Fibroblast of the conjunctiva (primary cell): ENCODE measurements around the gene TBC1D19.
"Not testable (repeated sequence)": the region's sequence is repeated elsewhere in the genome, so short reads cannot be mapped to it uniquely, and the experiment has no call there.

Experiments
- DNase-seq: peaks from one replicate; pipeline ENCODE4 v3.0.0-alpha.2; 2010; ENCODE audit warnings: low read depth

TBC1D19 gene

DNA sequence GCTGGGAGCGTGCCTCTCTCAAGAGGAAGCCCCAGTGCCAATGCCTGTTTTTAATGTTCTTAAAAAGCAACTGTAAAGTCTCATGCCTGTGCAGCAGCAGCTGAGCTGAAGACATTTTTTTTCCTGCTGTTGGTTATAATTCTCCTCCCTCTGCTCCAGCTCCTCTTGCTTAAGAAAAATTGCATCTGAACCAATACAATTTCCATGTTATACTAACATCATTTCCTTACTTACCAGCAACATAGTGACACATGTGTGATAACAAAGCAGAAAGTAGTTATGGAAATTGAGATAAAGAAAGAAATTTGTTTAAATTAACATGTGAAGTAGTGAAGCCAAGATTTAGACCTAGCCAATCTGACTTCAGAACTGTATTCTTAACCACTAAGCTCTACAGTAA is 101.4 kb downstream of the TBC1D19 start:
- DNase-seq: no peak

DNA sequence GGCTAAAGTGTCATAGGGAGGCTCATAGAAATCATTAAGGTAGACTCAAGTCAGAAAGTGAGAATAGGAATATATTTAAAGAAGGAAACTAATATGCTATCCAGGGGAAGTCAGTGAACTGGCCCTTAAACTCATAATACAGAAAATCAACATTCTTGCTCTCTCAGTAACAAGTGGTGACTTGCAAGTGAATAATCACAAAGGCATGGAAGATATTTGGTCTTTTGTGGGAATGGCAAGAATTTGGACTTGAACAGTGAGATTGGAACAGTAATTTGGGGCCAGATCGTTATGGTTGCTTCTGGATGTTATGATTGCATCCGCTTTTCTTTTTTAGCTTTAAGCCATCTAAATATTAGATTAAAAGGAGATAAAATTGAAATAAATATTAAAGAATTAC is 103.8 kb downstream of the TBC1D19 start:
- peak; percentile 57 for DNase-seq

GRCh38 chr4:26690506-26690905 is 106.6 kb downstream of the TBC1D19 start:
- DNase-seq: no peak

DNA sequence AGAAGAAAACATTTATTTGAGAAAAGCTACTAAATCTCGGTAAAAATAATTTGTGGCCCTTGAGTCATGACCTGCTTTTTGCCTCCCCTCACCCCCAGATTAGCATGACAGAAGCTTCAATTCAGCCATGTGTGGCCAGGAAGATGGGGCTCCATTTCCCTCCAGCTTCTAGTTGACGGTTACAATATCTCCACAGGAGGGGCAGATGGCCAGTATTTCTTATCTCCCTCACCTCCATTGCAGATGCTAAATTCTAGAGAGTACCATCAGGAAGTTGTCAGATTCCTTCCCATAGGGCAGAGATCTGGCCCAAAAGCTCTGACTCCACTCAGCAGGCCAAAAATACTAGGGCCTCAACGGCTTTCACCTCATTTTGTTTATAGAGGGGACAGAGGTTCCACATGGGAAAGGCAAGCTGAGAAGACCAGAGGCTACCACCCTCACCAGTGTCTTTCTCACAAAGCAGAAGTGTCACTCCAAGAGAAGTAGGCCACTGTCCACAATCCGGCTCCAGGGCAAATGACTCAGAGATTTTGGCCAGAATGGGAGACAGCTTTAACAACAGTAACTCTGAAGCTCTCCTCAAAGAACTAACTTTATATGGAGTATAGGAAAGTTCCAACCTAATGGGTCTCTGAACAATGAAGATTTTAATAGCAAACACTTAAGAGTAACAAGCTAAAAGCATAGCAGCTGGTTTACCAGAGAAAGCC is 108.3 kb downstream of the TBC1D19 start:
- no peak for DNase-seq

- not testable (repeated sequence) for DNase-seq
Measured at GRCh38 chr4:26694131-26694530, 110.2 kb downstream of the TBC1D19 start.

DNA sequence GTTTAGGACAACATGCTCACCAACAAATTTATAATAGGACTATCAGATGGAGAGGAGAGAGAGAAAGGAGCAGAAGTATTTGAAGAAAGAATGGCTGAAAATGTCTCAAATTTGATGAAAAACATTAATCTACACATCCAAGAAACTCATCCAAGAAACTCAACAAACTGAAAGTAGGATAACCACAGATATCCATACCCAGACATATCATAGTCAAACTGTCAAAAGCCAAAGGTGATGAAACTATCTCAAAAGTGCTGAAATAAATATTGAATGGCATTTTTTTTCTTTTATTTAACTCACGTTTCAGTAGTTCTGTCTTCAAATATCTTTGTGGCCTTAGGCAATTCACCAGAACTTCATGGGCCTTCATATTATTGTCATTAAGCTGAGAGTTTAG is 116.2 kb downstream of the TBC1D19 start:
- DNase-seq: no peak

DNA sequence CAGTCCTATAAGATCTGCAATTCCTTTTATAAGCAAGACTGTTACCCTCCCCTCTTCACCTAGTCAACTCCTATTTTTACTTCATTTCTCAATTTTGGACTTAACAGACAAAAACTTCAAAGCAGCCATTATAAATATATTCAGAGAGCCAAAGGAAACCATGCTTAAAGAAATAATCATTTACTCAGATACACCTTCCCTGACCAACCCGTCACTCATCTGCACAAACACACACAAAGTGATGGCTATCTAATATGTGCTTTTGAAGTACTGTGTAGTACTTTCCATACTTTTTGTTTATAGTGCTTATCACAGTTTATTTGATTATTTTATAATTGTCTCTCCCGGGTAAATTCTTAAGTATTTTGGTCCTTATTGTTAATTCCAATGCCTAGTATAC is 117.2 kb downstream of the TBC1D19 start:
- DNase-seq: no peak

DNA sequence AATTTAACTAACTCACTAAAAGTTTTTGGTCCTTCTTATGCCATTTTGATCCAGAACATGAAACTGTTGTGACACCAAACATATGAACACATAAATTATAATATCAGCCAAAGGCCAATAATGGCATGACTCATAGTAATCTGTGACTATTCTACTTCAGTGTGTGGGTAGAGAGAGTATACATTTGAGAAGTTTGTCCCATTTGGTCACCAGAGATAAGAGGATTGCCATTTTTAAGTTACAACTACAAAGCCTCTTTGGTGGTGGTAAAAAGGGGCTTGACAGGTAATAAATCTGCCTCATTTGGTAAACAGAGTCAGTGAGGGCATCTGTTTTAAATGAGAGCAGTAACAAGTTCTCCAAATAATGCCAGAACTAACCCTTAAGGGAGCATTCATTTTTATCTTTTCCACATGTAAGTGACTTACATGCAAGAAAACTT is 117.9 kb downstream of the TBC1D19 start:
- DNase-seq: no peak

GRCh38 chr4:26707342-26707741 is 123.5 kb downstream of the TBC1D19 start:
- no peak for DNase-seq

- DNase-seq: no peak
Measured at GRCh38 chr4:26709246-26709645, 125.4 kb downstream of the TBC1D19 start.

- no peak for DNase-seq
Measured at GRCh38 chr4:26713563-26714151, 129.8 kb downstream of the TBC1D19 start.

DNA sequence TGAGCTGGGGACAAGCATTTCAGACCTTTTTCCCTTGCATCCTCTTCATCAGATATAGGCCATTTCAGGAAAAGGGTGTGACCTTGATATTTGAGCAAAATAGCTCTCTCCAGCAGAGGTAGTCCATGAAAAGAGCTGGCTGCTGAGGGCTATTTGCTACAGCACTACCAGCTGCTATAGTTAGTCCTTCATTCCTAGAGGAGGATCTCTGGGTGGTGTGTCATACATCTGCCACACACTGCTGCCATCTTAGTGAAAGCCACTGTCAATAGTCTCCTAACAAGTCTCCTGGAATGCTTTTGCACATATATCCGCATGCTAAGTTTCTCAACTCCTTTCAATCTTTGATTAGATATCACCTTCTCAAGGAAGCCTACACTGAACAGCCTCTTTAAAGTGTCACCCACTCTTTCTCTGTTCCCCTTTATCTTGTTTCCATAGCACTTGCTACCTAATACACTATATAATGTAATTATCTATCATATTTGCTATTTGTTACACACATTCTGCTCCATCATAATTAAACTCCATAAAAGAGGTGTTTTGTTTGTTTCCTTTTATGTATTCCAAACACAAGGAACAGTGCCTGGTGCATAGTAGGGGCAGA is 131.9 kb downstream of the TBC1D19 start:
- DNase-seq: no peak

DNA sequence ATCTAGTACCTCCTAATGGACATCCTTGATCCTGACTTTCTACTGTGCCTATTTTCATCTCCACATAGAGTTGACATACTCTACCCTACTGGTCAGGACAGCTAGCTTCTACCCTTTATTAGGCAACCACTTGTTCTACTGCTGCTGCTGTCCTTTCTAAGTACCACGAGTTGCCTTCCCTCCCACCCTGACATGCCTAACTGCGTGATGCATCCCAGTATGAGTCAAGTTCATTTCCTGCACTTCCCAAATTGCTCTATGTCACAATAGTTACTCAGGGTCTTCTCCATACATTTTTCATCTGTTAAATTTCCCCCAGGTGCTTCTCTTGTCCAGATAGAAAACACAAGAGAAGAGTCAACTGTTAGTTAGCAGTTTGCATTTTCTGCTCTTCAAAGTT is 133.4 kb downstream of the TBC1D19 start:
- DNase-seq: peak; percentile 18

- peak; percentile 28 for DNase-seq
Measured at GRCh38 chr4:26719954-26720552, 136.2 kb downstream of the TBC1D19 start.

- no peak for DNase-seq
Measured at GRCh38 chr4:26721685-26722084, 137.8 kb downstream of the TBC1D19 start.

GRCh38 chr4:26723216-26723615 is 139.3 kb downstream of the TBC1D19 start:
- no peak for DNase-seq

- DNase-seq: no peak
Measured at GRCh38 chr4:26724534-26724933, 140.7 kb downstream of the TBC1D19 start.

DNA sequence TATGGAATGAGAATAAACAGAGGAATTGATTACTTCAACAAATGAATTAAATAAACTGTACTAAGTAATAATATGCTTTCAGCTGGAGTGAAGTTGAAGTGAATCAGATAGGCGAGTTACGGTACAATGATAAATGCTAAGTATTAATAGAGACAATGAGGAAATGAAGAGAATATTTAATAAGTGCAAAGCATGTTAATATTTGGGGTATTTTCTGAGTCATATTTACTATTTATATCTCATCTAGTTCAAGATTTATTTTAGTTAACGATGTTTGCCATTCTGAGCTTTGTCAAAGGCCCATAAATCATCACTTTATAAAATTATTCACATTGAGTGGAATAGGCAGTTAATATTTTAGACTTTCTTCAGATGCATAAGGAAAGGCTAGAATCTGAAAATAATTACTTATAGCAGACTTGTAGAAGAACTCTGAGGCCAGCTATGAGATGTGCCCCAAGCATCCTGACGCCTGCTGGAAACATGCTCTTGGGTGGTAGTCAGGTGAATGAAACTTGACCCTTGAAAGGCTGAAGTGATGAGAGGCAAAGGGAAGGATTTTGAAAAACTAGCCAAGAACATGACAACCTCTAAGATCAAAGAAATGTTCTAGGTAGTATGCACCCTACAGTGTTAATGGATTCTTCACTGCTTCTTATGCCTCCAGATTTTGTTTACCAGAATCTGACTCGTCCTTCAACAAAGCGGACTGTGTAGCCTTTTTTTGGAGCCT is 142.9 kb downstream of the TBC1D19 start:
- no peak for DNase-seq

DNA sequence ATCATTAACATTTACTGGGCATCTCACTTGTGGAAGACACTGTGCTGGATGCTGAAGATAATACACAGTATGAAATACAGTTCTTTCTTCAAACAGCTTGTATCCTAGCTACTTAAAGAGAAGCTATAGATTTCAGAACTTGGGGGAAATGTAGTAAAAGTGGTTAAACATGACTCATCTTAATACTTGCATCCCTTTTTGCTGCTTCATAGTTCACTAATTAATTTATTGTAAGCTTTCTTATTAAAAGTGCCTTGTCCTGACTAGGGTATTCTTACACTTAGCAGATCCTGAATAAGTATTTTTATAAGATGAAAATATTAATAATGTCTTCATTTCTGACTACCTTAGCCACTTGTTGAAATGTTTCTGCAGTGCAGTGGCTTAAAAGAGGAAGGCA is 144.0 kb downstream of the TBC1D19 start:
- no peak for DNase-seq

DNA sequence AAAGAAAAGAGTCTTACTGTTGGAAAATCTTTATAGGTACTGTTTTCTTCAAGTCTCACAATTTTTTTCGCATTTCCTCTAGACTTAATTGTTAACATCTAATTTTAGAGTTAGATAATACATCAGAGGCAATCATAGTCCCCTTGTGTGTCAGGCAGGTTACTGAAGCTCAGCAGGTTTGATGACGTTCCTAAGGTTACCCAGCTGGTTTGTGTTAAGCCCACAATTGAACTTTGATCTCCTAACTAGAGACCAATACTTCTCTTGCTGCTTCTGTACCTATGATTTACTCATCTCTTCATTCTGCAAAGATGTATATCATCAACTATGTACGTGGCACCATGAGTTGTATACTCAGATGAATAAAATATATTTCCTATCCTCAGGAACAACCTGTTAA is 145.1 kb downstream of the TBC1D19 start:
- no peak for DNase-seq

DNA sequence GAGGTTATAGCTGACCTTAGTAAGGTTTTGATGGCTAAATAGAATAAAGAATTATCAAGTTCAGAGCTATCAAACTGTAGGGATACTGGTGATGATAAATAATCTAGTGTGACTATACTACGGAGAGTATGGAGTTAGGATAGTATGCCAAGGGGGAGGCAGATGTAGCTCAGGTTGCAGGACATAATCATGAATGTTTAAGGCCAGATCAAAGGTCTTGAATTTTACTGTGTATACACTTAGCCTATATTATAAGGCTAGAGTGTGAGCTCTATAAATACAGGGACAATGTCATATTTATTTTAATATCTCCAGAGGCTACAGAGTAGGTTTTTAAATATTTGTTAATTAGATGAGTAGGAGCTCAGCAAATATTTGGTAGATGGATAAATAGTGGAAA is 145.7 kb downstream of the TBC1D19 start:
- no peak for DNase-seq

DNA sequence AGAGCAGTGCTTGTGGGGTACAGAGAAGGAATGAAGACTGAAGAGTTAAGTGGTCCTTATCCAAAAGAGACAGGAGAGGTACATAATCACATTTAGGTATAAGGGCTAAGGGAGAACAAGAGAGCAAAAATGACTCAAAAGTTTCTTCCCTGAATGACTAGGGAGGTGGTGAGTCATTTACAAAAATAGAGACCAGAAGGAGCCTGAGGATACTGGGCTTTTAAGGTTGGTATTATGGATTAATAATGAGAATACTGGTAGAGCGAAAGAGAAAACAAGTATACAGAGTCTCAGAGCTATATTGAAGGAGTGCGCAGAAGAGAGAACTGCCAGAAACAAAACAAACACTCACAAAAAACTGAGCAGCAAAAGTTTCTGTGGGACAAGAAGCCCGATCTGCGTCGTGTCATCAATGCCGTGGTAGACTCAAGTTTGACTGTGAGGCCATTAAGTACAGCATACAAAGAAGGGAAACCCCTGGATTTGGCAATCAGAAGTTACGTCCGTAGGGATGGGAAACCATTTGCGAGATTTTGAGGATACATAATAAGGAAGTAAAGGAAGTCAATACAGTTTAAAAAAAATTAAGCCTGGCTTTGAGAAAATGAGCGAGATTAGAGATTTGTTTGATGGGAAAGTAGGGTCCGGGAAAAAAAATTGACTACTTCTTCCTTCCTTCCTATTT is 147.6 kb downstream of the TBC1D19 start:
- DNase-seq: no peak
